Sigmoid colon (tissue), 7 donors: Measurements from ENCODE around the gene NRDE2. TPM values are rescaled to one million over a fixed set of nuclear protein-coding genes. Genes with fewer than 3 reads are reported as not detected.

ENCODE experiments used
- DNase-seq: peaks from one replicate; pipeline ENCODE4 v3.0.0-alpha.2; 2019
- H3K27ac ChIP-seq, 4 donors: fragments of 200-600 bp; sonication (generic); one replicate each; pipeline ENCODE4 v1.5.1; 2016 to 2019; ENCODE audit warnings: mild to moderate bottlenecking in 1 of 4
- H3K27me3 ChIP-seq, 3 donors: fragments of 200-600 bp; sonication (generic); one replicate each; pipeline ENCODE4 v1.5.1; 2019; ENCODE audit warnings: mild to moderate bottlenecking in 1 of 3
- H3K36me3 ChIP-seq, 4 donors: fragments of 200-600 bp; sonication (generic); one replicate each; pipeline ENCODE4 v1.5.1; 2016 to 2019
- H3K4me1 ChIP-seq, 4 donors: fragments of 200-600 bp; sonication (generic); one replicate each; pipeline ENCODE4 v1.5.1; 2017 to 2019
- H3K4me3 ChIP-seq, 4 donors: fragments of 200-600 bp; sonication (generic); one replicate each; pipeline ENCODE4 v1.5.1; 2017 to 2019; ENCODE audit warnings: mild to moderate bottlenecking in 2 of 4, moderate library complexity in 1 of 4
- H3K9me3 ChIP-seq, 4 donors: fragments of 200-600 bp in 3 of 4; sonication (generic) in 3 of 4; one replicate each; pipeline versions ENCODE4 v1.5.1 to v1.6.1; 2013 to 2019
- CTCF ChIP-seq, 4 experiments: fragments of 450-650 bp in 3 of 4; fragments of 200-600 bp in 1 of 4; IDR thresholded peaks; one replicate each; pipeline ENCODE4 v1.5.1; 2016 to 2019; ENCODE audit warnings: antibody characterized with exemption in 4 of 4, mild to moderate bottlenecking in 3 of 4, moderate library complexity in 2 of 4
- EP300 ChIP-seq, 4 donors: sonication (generic); formaldehyde crosslinking; IDR thresholded peaks; one replicate each; pipeline ENCODE4 v1.6.1; 2017; ENCODE audit warnings: antibody characterized with exemption in 4 of 4
- POLR2A ChIP-seq, 2 donors: fragments of 450-650 bp; IDR thresholded peaks; one replicate each; pipeline ENCODE4 v1.6.1; 2016; ENCODE audit warnings: antibody characterized with exemption in 2 of 2, mild to moderate bottlenecking in 2 of 2, moderate library complexity in 2 of 2
- POLR2AphosphoS5 ChIP-seq, 4 donors: sonication (generic); formaldehyde crosslinking; IDR thresholded peaks; one replicate each; pipeline ENCODE4 v1.6.1; 2017; ENCODE audit warnings: antibody characterized with exemption in 4 of 4
- WGBS, 2 donors: extraction: QIAGEN DNeasy Blood & Tissue Kit; methylation state at CpG; one replicate each; pipeline ENCODE4 v1.1.7; 2013; 5-methylcytosine and 5-hydroxymethylcytosine counted together
- intact Hi-C: fragments of 100-400 bp; cut with DNase I; formaldehyde crosslinking; loops from one replicate; pipeline ENCODE4 v1.15.1; 2023
- polyA plus RNA-seq, 3 donors: library from polyadenylated mRNA; stranded (reverse); fragments of 200-250 nt; gene quantifications; one replicate each; pipeline ENCODE4 v1.2.3, GENCODE V29; 2013
- total RNA-seq, 4 donors: library from RNA; depleted of rRNA; stranded (reverse); fragments of >200 nt; gene quantifications; one replicate each; pipeline ENCODE4 v1.1.0, GENCODE V29; 2016
- donor health status: healthy with polysubstance abuse.
- donor health status: Bipolar disorder and iron deficiency.
- donor health status: healthy.

Gene NRDE2
- total and polyA plus RNA-seq, 7 donors, result 4.8 to 25.2 (median 12.5) TPM

GRCh38 chr14:90361865-90362557 lies 30.3 kb upstream of the NRDE2 start:
- 81 to 89% methylated on average over 7 of the region's 7 CpGs for WGBS, 2 donors
- DNase-seq, result no peak
- Histone ChIP-seq H3K9me3 (no peaks in the 10 kb centered on the region), H3K27ac (no peak overlapping the region), H3K4me3 (no peak overlapping the region), H3K27me3 (no peaks in the 10 kb centered on the region), H3K4me1 (no peaks in the 10 kb centered on the region), H3K36me3 (no peaks in the 10 kb centered on the region)
- no peak for TF ChIP-seq CTCF (IDR thresholded peaks at IDR 0.05)
- TF ChIP-seq EP300 (IDR thresholded peaks at IDR 0.05), result no peak
- TF ChIP-seq POLR2AphosphoS5 (IDR thresholded peaks at IDR 0.05), result no peak
- TF ChIP-seq POLR2A (IDR thresholded peaks at IDR 0.05), result no peak
- intact Hi-C loops, result no loop called here

- TF ChIP-seq EP300 (IDR thresholded peaks at IDR 0.05) (no peak), CTCF (IDR thresholded peaks at IDR 0.05) (no peak), POLR2AphosphoS5 (IDR thresholded peaks at IDR 0.05) (no peak), POLR2A (IDR thresholded peaks at IDR 0.05) (no peak)
- 87 to 92% methylated on average over 4 of the region's 4 CpGs for WGBS, 2 donors
- Histone ChIP-seq H3K4me1 (peaks cover 0 to 8% (median 2%) of the 10 kb centered on the region in 4 donors), H3K9me3 (no peaks in the 10 kb centered on the region), H3K4me3 (no peak overlapping the region), H3K27me3 (no peaks in the 10 kb centered on the region), H3K36me3 (no peaks in the 10 kb centered on the region), H3K27ac (no peak overlapping the region)
- intact Hi-C loops, result no loop called here
- no peak for DNase-seq
Observed at GRCh38 chr14:90358359-90358758, 26.6 kb upstream of the NRDE2 start.

- Histone ChIP-seq H3K4me1 (peaks cover 0 to 8% (median 2%) of the 10 kb centered on the region in 4 donors), H3K27ac (no peak overlapping the region), H3K4me3 (no peak overlapping the region), H3K9me3 (no peaks in the 10 kb centered on the region), H3K27me3 (no peaks in the 10 kb centered on the region), H3K36me3 (no peaks in the 10 kb centered on the region)
- intact Hi-C loops, result no loop called here
- no peak for DNase-seq
- TF ChIP-seq POLR2A (IDR thresholded peaks at IDR 0.05) (no peak), POLR2AphosphoS5 (IDR thresholded peaks at IDR 0.05) (no peak), CTCF (IDR thresholded peaks at IDR 0.05) (no peak), EP300 (IDR thresholded peaks at IDR 0.05) (no peak)
- WGBS, 2 donors, result 92 to 93% methylated on average over 1 of the region's 1 CpG
Observed at GRCh38 chr14:90356925-90357324, 25.2 kb upstream of the NRDE2 start.

GRCh38 chr14:90355540-90356518 lies 24.1 kb upstream of the NRDE2 start:
- Histone ChIP-seq H3K4me3 (no peak overlapping the region), H3K36me3 (no peaks in the 10 kb centered on the region), H3K27ac (no peak overlapping the region), H3K27me3 (no peaks in the 10 kb centered on the region), H3K4me1 (peaks cover 0 to 8% (median 2%) of the 10 kb centered on the region in 4 donors), H3K9me3 (no peaks in the 10 kb centered on the region)
- intact Hi-C loops, result no loop called here
- DNase-seq, result no peak
- WGBS, 2 donors, result 81 to 87% methylated on average over 8 of the region's 8 CpGs
- TF ChIP-seq CTCF (IDR thresholded peaks at IDR 0.05) (no peak), POLR2A (IDR thresholded peaks at IDR 0.05) (no peak), EP300 (IDR thresholded peaks at IDR 0.05) (no peak), POLR2AphosphoS5 (IDR thresholded peaks at IDR 0.05) (no peak)
